Osteoblast (primary cell): ENCODE results near the gene RASGRP4. TPM values are rescaled to one million over a fixed set of nuclear protein-coding genes. Genes with fewer than 3 reads are reported as not detected.
A peak's percentile ranks its signal among the peaks of the same experiment; 100 is the strongest.

Source experiments
- DNase-seq: peaks from one replicate; pipeline ENCODE4 v3.0.0; 2011; ENCODE audit warnings: low spot score, mixed read lengths; ENCODE audit not compliant: insufficient read length; ENCODE audit errors: missing footprints
- H2AFZ ChIP-seq: 2 replicates; pipeline ENCODE4 v1.6.0; 2011; ENCODE audit warnings: mild to moderate bottlenecking, low read length
- H3K27ac ChIP-seq: 2 replicates; pipeline ENCODE4 v1.5.1; 2011; ENCODE audit warnings: mild to moderate bottlenecking, low read depth, low read length, moderate library complexity
- H3K27me3 ChIP-seq: 2 replicates; pipeline ENCODE4 v1.6.0; 2012; ENCODE audit warnings: mild to moderate bottlenecking, control low read depth, inconsistent platforms, low read length, moderate library complexity; ENCODE audit not compliant: insufficient read depth
- H3K36me3 ChIP-seq: 2 replicates; pipeline ENCODE4 v1.5.1; 2011; ENCODE audit warnings: mild to moderate bottlenecking, low read length, control low read depth, moderate library complexity; ENCODE audit not compliant: insufficient read depth
- H3K4me1 ChIP-seq: 2 replicates; pipeline ENCODE4 v1.5.1; 2011; ENCODE audit warnings: mild to moderate bottlenecking, low read length, control low read depth, moderate library complexity; ENCODE audit not compliant: insufficient read depth
- H3K4me2 ChIP-seq: 2 replicates; pipeline ENCODE4 v1.6.0; 2011; ENCODE audit warnings: mild to moderate bottlenecking, low read length; ENCODE audit not compliant: insufficient read depth
- H3K4me3 ChIP-seq: fragments of 200-600 bp; sonication (generic); 3 replicates; pipeline ENCODE4 v1.5.1; 2012; ENCODE audit warnings: mild to moderate bottlenecking, low read length, inconsistent platforms; ENCODE audit not compliant: insufficient read depth
- H3K79me2 ChIP-seq: 2 replicates; pipeline ENCODE4 v1.6.0; 2012; ENCODE audit warnings: mild to moderate bottlenecking, low read length, control low read depth, inconsistent platforms; ENCODE audit not compliant: insufficient read depth
- H3K9me3 ChIP-seq: 2 replicates; pipeline ENCODE4 v1.5.1; 2011; ENCODE audit warnings: low read depth, low read length, control low read depth
- H4K20me1 ChIP-seq: 2 replicates; pipeline ENCODE4 v1.6.0; 2012; ENCODE audit warnings: mild to moderate bottlenecking, low read length, control low read depth; ENCODE audit not compliant: insufficient read depth
- total RNA-seq: library from RNA; depleted of rRNA; stranded (reverse); fragments of >200 nt; gene quantifications from 2 replicates; pipeline ENCODE4 v1.2.3, GENCODE V29; 2012
- TF ChIP-seq, protein P1 (sequence below): IDR thresholded peaks from 2 replicates; pipeline ENCODE4 v1.5.1; 2011; ENCODE audit warnings: mild to moderate bottlenecking, low read depth, low read length, moderate library complexity; ENCODE audit errors: extremely low read depth

Gene RASGRP4
- total RNA-seq, 1 donor, result not detected

DNA sequence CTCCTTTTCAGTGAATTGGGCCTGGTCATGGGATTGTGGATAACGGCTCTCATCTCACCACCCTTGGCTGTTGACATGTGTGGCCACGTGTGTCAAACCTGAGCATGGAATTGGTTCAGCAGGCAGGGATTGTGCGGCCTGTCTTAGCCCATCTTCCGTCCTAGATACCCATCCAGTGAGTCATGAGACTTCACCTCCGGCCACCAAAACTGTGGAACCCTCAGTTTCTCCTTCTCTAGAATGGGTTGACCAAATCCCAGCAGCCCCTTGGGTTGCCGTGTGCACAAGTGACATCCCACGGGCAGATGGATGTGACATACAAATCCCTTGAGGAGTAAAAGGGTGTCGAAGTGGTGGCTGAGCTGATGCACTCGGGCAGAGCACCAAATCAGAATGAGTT, 44.9 kb downstream of the RASGRP4 start:
- peaks cover 52% of the 10 kb centered on the region for H3K79me2 ChIP-seq
- no peaks in the 10 kb centered on the region for H3K27me3 ChIP-seq
- H3K36me3 ChIP-seq, result peaks cover 66% of the 10 kb centered on the region
- TF ChIP-seq, protein P1, sequence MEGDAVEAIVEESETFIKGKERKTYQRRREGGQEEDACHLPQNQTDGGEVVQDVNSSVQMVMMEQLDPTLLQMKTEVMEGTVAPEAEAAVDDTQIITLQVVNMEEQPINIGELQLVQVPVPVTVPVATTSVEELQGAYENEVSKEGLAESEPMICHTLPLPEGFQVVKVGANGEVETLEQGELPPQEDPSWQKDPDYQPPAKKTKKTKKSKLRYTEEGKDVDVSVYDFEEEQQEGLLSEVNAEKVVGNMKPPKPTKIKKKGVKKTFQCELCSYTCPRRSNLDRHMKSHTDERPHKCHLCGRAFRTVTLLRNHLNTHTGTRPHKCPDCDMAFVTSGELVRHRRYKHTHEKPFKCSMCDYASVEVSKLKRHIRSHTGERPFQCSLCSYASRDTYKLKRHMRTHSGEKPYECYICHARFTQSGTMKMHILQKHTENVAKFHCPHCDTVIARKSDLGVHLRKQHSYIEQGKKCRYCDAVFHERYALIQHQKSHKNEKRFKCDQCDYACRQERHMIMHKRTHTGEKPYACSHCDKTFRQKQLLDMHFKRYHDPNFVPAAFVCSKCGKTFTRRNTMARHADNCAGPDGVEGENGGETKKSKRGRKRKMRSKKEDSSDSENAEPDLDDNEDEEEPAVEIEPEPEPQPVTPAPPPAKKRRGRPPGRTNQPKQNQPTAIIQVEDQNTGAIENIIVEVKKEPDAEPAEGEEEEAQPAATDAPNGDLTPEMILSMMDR, result no peak
- H3K4me1 ChIP-seq, result peaks cover 8% of the 10 kb centered on the region
- no peak overlapping the region for H3K27ac ChIP-seq
- DNase-seq, result no peak
- H3K4me3 ChIP-seq, result no peak overlapping the region
- H3K4me2 ChIP-seq, result no peak overlapping the region
- peaks cover 53% of the 10 kb centered on the region for H4K20me1 ChIP-seq
- no peak overlapping the region for H2AFZ ChIP-seq
- no peaks in the 10 kb centered on the region for H3K9me3 ChIP-seq

DNA sequence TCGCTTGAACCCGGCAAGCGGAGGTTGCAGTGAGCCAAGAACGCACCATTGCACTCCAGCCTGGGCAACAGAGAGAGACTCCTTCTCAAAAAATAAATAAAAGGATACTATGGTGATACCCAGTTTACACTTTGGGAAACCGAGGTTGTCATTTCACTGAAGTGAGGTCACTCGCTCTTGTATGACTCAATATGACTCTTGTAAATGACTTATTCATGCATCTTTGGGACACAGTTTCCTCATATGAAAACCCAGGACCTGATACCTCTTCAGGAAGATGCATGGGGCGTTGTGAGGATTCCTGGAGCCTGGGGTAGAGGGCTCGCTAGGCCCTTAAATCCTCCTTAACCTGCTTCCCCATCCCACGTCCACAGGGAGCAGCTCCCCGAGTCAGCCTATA, 47.2 kb downstream of the RASGRP4 start:
- DNase-seq, result peak; percentile 62
- no peak overlapping the region for H3K4me3 ChIP-seq
- H4K20me1 ChIP-seq, result peaks cover 49% of the 10 kb centered on the region
- peaks cover 60% of the 10 kb centered on the region for H3K36me3 ChIP-seq
- H3K9me3 ChIP-seq, result no peaks in the 10 kb centered on the region
- peaks cover 67% of the 10 kb centered on the region for H3K79me2 ChIP-seq
- H3K27me3 ChIP-seq, result no peaks in the 10 kb centered on the region
- no peak overlapping the region for H2AFZ ChIP-seq
- TF ChIP-seq, protein P1, result no peak
- no peak overlapping the region for H3K4me2 ChIP-seq
- H3K4me1 ChIP-seq, result peaks cover 15% of the 10 kb centered on the region
- no peak overlapping the region for H3K27ac ChIP-seq

DNA sequence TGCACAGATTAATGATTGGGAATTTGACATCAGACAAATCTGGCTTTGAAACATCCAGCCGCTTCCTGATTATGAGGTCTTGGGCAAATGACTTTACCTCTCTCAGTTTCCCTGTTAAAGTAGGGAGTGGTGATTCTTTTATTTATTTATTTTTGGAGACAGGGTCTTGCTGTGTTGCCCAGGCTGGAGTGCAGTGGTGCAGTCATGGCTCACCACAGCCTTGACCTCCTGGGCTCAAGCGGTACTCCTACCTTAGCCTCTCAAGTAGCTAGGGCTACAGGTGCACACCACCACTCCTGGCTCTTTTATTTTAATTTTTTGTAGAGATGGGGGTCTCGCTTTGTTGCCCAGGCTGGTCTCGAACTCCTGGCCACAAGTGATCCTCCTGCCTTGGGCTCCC, 49.0 kb downstream of the RASGRP4 start:
- peaks cover 44% of the 10 kb centered on the region for H3K36me3 ChIP-seq
- H2AFZ ChIP-seq, result no peak overlapping the region
- no peak for DNase-seq
- no peaks in the 10 kb centered on the region for H3K9me3 ChIP-seq
- peaks cover 15% of the 10 kb centered on the region for H3K4me1 ChIP-seq
- H3K4me3 ChIP-seq, result no peak overlapping the region
- H3K27ac ChIP-seq, result no peak overlapping the region
- no peak overlapping the region for H3K4me2 ChIP-seq
- peaks cover 66% of the 10 kb centered on the region for H3K79me2 ChIP-seq
- peaks cover 45% of the 10 kb centered on the region for H4K20me1 ChIP-seq
- TF ChIP-seq, protein P1, result no peak
- H3K27me3 ChIP-seq, result no peaks in the 10 kb centered on the region

DNA sequence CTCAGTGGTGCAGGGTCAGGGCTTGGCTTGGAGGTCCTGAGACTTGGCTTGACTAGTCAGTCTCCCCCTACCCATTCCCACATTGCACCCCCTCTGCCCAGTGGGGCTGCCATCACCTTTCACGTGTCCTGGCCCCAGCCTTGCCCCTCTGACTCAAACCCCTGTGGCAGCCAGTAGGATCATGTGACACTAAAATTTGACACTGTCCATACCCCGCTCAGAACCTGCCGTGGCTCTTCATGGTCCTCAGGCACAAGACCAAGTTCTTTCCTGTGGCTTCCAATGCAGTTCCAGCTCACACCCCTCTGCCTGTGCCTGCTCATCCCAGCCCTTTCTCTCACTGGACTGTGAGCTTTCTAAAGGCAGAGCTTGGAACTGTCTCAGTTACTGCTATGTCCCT, 49.4 kb downstream of the RASGRP4 start:
- peak overlapping the region; percentile 95 for H3K27ac ChIP-seq
- peaks cover 65% of the 10 kb centered on the region for H3K79me2 ChIP-seq
- H4K20me1 ChIP-seq, result peaks cover 42% of the 10 kb centered on the region
- H3K4me1 ChIP-seq, result peaks cover 15% of the 10 kb centered on the region
- no peaks in the 10 kb centered on the region for H3K9me3 ChIP-seq
- H3K4me2 ChIP-seq, result peak overlapping the region; percentile 88
- TF ChIP-seq, protein P1, result no peak
- H3K4me3 ChIP-seq, result peak overlapping the region; percentile 98
- H3K36me3 ChIP-seq, result peaks cover 39% of the 10 kb centered on the region
- no peak for DNase-seq
- H2AFZ ChIP-seq, result no peak overlapping the region
- no peaks in the 10 kb centered on the region for H3K27me3 ChIP-seq
